KMS-11 (cell line): ENCODE results near the gene SLC10A7.

ENCODE experiments used
- H2AFZ ChIP-seq: fragments of 200-600 bp; sonication (generic); 2 replicates; pipeline ENCODE4 v1.6.1; 2016; ENCODE audit warnings: antibody characterized with exemption, mixed run types, low read depth
- H3K27ac ChIP-seq: fragments of 200-600 bp; sonication (generic); 2 replicates; pipeline ENCODE4 v1.6.1; 2016; ENCODE audit warnings: mild to moderate bottlenecking, mixed run types
- H3K27me3 ChIP-seq: fragments of 200-600 bp; sonication (generic); 2 replicates; pipeline ENCODE4 v1.6.1; 2017; ENCODE audit warnings: mild to moderate bottlenecking, low read depth, mixed run types, moderate library complexity; ENCODE audit not compliant: insufficient read depth
- H3K36me3 ChIP-seq: fragments of 200-600 bp; sonication (generic); 2 replicates; pipeline ENCODE4 v1.6.1; 2017; ENCODE audit warnings: mild to moderate bottlenecking, mixed run types; ENCODE audit not compliant: insufficient read depth
- H3K4me1 ChIP-seq: fragments of 200-600 bp; sonication (generic); 2 replicates; pipeline ENCODE4 v1.6.1; 2016; ENCODE audit warnings: mild to moderate bottlenecking, low read depth, mixed run types; ENCODE audit not compliant: poor library complexity, severe bottlenecking
- H3K4me2 ChIP-seq: fragments of 200-600 bp; sonication (generic); 2 replicates; pipeline ENCODE4 v1.7.0; 2016; ENCODE audit warnings: mild to moderate bottlenecking, mixed run types
- H3K4me3 ChIP-seq: fragments of 200-600 bp; sonication (generic); IDR thresholded peaks from 2 replicates; pipeline ENCODE4 v1.6.1; 2017; ENCODE audit warnings: low read depth, low read length, mixed read lengths; ENCODE audit not compliant: insufficient read depth
- H3K79me2 ChIP-seq: fragments of 200-600 bp; sonication (generic); 2 replicates; pipeline ENCODE4 v1.6.1; 2016; ENCODE audit warnings: low read depth, mixed run types; ENCODE audit not compliant: insufficient read depth
- H3K9ac ChIP-seq: fragments of 200-600 bp; sonication (generic); 2 replicates; pipeline ENCODE4 v1.6.1; 2016; ENCODE audit warnings: mild to moderate bottlenecking, mixed run types
- H4K20me1 ChIP-seq: fragments of 200-600 bp; sonication (generic); 2 replicates; pipeline ENCODE4 v1.6.1; 2016; ENCODE audit warnings: mild to moderate bottlenecking, mixed run types; ENCODE audit not compliant: insufficient read depth
- TF ChIP-seq, protein P1 (sequence below): fragments of 200-600 bp; sonication (generic); conservative IDR thresholded peaks from 2 replicates; pipeline ENCODE4 v1.6.1; 2017; ENCODE audit warnings: low read depth, mild to moderate bottlenecking, antibody characterized with exemption, low read length, moderate library complexity, mixed read lengths

Gene SLC10A7

DNA sequence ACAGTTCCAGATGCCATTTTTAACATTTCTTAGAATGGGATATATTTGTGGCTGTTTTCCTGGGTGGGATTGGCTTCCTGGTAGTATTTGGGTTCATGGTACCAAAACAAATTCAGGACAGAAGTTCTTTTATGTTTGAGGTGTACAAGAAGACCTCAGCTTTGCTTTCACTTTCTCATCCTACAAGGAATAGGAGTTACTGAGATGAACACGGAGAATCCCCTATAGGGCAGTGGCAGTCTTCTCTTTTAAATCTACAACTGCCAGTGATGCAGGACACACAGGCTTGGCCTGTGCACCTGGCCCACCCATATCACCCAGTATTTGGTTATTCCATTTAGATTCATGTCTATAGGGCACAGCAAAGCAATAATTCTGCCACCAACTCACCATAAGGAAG is 35.2 kb downstream of the SLC10A7 start:
- Histone ChIP-seq H3K4me1 (no peaks in the 10 kb centered on the region), H2AFZ (no peak overlapping the region), H3K27me3 (no peaks in the 10 kb centered on the region), H3K79me2 (no peaks in the 10 kb centered on the region), H3K36me3 (no peaks in the 10 kb centered on the region), H3K4me3 (no peak overlapping the region), H3K9ac (no peak overlapping the region), H3K4me2 (no peak overlapping the region), H4K20me1 (no peaks in the 10 kb centered on the region), H3K27ac (no peak overlapping the region)
- TF ChIP-seq, protein P1, sequence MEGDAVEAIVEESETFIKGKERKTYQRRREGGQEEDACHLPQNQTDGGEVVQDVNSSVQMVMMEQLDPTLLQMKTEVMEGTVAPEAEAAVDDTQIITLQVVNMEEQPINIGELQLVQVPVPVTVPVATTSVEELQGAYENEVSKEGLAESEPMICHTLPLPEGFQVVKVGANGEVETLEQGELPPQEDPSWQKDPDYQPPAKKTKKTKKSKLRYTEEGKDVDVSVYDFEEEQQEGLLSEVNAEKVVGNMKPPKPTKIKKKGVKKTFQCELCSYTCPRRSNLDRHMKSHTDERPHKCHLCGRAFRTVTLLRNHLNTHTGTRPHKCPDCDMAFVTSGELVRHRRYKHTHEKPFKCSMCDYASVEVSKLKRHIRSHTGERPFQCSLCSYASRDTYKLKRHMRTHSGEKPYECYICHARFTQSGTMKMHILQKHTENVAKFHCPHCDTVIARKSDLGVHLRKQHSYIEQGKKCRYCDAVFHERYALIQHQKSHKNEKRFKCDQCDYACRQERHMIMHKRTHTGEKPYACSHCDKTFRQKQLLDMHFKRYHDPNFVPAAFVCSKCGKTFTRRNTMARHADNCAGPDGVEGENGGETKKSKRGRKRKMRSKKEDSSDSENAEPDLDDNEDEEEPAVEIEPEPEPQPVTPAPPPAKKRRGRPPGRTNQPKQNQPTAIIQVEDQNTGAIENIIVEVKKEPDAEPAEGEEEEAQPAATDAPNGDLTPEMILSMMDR: no peak

DNA sequence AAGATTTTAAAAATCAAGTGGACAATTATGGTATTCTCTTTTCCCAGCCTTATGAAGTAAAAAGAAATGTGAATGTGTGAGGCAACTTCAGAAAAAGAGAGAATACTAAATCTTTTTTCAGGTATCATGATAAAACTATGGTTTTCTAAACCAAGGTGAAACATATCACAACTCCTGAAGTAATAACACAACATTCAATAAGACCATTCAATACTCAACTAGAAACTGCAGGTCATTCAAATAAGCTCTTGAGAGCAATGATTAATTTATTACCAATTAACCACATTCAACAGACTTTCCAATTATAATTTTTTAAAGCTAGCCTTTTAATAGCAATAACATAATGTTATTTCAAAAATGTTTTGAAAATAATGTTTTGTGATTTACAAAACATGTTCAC is 35.8 kb downstream of the SLC10A7 start:
- Histone ChIP-seq H3K9ac (no peak overlapping the region), H3K79me2 (no peaks in the 10 kb centered on the region), H3K27ac (no peak overlapping the region), H3K4me1 (no peaks in the 10 kb centered on the region), H3K4me2 (no peak overlapping the region), H3K27me3 (no peaks in the 10 kb centered on the region), H4K20me1 (no peaks in the 10 kb centered on the region), H3K4me3 (no peak overlapping the region), H2AFZ (no peak overlapping the region), H3K36me3 (no peaks in the 10 kb centered on the region)
- TF ChIP-seq, protein P1: no peak

DNA sequence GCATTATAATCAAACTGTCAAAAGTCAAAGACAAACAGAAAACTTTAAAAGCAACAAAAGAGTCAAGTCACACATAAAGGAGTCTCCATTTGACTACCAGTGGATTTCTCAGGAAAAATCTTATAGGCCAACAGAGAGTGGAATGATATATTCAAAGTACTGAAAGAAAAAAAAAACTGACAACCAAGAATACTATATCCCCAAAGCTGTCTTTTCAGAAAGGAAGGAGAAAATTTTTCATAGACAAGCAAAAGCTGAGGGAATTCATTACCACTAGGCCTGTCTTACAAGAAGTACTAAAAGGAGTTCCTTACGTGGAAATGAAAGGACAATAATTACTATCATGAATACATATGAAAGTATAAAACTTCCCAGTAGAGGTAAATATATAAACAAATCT is 39.0 kb downstream of the SLC10A7 start:
- no peaks in the 10 kb centered on the region for H3K36me3 ChIP-seq
- no peaks in the 10 kb centered on the region for H4K20me1 ChIP-seq
- H3K4me3 ChIP-seq: no peak overlapping the region
- H3K4me2 ChIP-seq: no peak overlapping the region
- H3K9ac ChIP-seq: no peak overlapping the region
- no peak overlapping the region for H2AFZ ChIP-seq
- TF ChIP-seq, protein P1: no peak
- no peaks in the 10 kb centered on the region for H3K4me1 ChIP-seq
- no peak overlapping the region for H3K27ac ChIP-seq
- no peaks in the 10 kb centered on the region for H3K79me2 ChIP-seq
- no peaks in the 10 kb centered on the region for H3K27me3 ChIP-seq

DNA sequence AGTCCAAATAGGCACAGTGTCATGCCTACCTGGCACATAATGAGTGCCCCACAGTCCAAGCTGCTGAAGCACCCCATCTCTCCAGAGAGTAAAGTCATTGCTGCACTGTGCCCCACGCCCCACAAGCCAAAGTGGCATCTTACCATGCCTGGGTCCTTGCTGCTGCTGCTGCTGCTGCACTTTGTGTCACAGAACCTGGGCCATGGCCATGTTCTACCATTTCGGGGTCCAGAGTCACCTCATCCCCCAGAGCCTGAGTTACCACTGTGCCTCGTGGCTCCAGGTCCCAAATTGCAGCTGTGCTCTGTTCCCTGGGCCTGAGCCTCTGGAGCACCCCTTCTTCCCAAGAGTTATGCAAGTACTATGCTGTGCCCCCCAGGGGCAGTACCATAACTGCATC is 40.5 kb downstream of the SLC10A7 start:
- TF ChIP-seq, protein P1: no peak
- Histone ChIP-seq H3K4me1 (no peaks in the 10 kb centered on the region), H2AFZ (no peak overlapping the region), H3K9ac (no peak overlapping the region), H3K36me3 (no peaks in the 10 kb centered on the region), H3K79me2 (no peaks in the 10 kb centered on the region), H4K20me1 (no peaks in the 10 kb centered on the region), H3K27ac (no peak overlapping the region), H3K4me3 (no peak overlapping the region), H3K27me3 (no peaks in the 10 kb centered on the region), H3K4me2 (no peak overlapping the region)
